Neural cell (in vitro differentiated cells): ENCODE results near the gene CCDC82.

Experiments used
- EP300 ChIP-seq: fragments of 450-650 bp; conservative IDR thresholded peaks from 2 replicates; pipeline ENCODE4 v1.6.1; 2014; ENCODE audit warnings: antibody characterized with exemption, mild to moderate bottlenecking, moderate library complexity; ENCODE audit not compliant: poor library complexity, severe bottlenecking
- MXI1 ChIP-seq: fragments of 450-650 bp; conservative IDR thresholded peaks from 2 replicates; pipeline ENCODE4 v1.6.1; 2014; ENCODE audit warnings: antibody characterized with exemption, mild to moderate bottlenecking; ENCODE audit not compliant: poor library complexity, severe bottlenecking
- RAD21 ChIP-seq: fragments of 450-650 bp; conservative IDR thresholded peaks from 2 replicates; pipeline ENCODE4 v1.6.1; 2014; ENCODE audit warnings: antibody characterized with exemption, mild to moderate bottlenecking, moderate library complexity
- SMC3 ChIP-seq: fragments of 450-650 bp; conservative IDR thresholded peaks from 2 replicates; pipeline ENCODE4 v1.6.1; 2014; ENCODE audit warnings: antibody characterized with exemption, mild to moderate bottlenecking, moderate library complexity; ENCODE audit not compliant: poor library complexity
- TF ChIP-seq, protein P1 (sequence below): fragments of 450-650 bp; IDR thresholded peaks from 2 replicates; pipeline ENCODE4 v1.5.1; 2014; ENCODE audit warnings: antibody characterized with exemption, mild to moderate bottlenecking, moderate library complexity; ENCODE audit not compliant: poor library complexity, severe bottlenecking
- TF ChIP-seq, protein P2 (sequence below): IDR thresholded peaks from 2 replicates; pipeline ENCODE4 v1.6.1; 2012; ENCODE audit warnings: borderline replicate concordance

DNA sequence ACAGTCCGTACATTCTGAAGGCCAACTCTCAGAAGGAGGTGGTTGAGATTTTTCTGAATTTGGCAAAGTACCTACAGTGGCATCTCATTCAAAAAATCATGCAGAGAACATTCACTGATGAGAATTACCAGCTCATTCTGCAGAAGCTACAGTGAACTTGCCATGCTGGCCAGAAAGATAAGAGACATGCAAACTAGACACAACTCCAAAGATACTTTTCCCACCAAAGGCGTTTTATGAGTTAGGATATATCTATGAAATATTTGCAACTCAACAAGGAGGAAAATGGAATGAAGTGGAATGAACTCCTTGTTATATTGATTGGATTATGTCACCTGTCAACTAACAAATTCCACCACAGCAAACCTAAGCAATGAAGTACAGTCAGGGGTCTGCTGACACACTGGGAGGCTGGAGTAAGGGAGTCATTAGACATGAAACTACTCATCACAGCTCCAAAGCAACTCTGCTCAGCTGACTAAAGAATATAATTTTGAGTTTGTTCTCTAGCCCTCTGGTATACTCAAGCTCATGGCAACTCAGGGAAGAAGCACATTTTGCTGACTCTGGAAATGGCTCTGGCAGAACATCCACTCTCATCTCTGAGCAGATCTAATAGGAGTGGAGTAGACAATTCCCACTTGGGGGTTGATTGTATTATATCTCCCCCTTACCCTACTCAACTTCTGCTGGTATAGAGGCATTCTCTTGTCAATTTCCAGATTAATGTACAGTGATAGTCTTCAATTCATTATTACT, 69.6 kb downstream of the CCDC82 start:
- TF ChIP-seq EP300 (no peak), MXI1 (no peak), SMC3 (no peak), RAD21 (no peak)
- TF ChIP-seq, protein P1, sequence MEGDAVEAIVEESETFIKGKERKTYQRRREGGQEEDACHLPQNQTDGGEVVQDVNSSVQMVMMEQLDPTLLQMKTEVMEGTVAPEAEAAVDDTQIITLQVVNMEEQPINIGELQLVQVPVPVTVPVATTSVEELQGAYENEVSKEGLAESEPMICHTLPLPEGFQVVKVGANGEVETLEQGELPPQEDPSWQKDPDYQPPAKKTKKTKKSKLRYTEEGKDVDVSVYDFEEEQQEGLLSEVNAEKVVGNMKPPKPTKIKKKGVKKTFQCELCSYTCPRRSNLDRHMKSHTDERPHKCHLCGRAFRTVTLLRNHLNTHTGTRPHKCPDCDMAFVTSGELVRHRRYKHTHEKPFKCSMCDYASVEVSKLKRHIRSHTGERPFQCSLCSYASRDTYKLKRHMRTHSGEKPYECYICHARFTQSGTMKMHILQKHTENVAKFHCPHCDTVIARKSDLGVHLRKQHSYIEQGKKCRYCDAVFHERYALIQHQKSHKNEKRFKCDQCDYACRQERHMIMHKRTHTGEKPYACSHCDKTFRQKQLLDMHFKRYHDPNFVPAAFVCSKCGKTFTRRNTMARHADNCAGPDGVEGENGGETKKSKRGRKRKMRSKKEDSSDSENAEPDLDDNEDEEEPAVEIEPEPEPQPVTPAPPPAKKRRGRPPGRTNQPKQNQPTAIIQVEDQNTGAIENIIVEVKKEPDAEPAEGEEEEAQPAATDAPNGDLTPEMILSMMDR = no peak
- TF ChIP-seq, protein P2, sequence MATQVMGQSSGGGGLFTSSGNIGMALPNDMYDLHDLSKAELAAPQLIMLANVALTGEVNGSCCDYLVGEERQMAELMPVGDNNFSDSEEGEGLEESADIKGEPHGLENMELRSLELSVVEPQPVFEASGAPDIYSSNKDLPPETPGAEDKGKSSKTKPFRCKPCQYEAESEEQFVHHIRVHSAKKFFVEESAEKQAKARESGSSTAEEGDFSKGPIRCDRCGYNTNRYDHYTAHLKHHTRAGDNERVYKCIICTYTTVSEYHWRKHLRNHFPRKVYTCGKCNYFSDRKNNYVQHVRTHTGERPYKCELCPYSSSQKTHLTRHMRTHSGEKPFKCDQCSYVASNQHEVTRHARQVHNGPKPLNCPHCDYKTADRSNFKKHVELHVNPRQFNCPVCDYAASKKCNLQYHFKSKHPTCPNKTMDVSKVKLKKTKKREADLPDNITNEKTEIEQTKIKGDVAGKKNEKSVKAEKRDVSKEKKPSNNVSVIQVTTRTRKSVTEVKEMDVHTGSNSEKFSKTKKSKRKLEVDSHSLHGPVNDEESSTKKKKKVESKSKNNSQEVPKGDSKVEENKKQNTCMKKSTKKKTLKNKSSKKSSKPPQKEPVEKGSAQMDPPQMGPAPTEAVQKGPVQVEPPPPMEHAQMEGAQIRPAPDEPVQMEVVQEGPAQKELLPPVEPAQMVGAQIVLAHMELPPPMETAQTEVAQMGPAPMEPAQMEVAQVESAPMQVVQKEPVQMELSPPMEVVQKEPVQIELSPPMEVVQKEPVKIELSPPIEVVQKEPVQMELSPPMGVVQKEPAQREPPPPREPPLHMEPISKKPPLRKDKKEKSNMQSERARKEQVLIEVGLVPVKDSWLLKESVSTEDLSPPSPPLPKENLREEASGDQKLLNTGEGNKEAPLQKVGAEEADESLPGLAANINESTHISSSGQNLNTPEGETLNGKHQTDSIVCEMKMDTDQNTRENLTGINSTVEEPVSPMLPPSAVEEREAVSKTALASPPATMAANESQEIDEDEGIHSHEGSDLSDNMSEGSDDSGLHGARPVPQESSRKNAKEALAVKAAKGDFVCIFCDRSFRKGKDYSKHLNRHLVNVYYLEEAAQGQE = no peak
